ENCODE data around the gene GPR22.

The GPR22 gene

DNA sequence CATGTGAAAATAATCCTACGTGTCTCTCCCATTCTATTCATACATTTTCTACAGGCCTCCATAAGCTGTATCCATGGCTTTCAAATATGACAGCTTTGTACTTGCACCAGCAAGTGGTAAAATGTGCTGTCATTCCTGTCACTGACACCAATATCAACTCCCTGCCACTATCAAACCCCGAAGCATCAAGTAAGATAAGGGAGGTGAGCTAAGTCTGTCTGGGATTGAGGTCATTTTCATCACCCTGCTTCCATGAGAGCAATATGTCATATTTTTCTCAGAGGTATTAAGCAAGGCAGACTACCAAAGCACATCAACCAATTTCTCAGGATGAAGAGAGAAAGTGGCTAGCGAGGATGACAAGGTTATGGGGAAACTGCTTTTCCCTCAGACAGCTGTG is 11.1 kb downstream of the GPR22 start:
- DNase-seq = no peak

DNA sequence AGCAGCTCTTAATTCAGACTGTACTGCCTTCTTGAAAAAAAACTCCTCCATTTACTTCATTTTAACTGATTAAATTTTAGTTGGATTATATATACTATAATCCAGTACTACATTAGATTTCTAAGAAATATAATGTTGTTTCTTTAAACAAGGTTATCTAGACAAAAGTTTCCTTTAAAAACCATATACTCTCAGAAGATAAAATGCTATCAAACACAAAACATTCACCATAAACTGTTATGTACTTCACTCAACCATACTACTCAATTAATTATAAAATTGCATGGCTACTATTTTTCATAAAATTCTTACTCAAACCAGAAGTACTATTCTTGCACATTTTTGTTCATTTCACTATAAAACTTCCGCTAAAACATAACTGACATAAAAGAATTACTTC is 12.7 kb downstream of the GPR22 start:
- DNase-seq = no peak

DNA sequence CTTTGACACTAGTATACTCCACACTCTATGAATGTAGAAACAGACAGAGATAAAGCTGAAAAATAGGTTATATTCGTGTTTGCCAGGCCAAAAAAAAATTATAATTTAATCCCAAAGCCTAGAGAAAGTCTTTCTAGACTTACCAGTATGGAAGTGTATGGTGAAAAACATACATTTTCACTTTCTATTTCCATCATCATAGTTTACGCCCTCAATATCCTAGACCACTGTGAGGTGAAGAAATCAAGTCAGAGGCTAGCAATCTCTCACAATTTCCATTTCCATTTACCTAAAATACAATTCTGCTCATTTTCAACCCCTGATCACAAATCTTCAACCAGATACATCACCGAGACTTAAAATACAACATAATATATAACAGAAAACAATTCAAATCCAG is 16.2 kb downstream of the GPR22 start:
- DNase-seq = no peak

DNA sequence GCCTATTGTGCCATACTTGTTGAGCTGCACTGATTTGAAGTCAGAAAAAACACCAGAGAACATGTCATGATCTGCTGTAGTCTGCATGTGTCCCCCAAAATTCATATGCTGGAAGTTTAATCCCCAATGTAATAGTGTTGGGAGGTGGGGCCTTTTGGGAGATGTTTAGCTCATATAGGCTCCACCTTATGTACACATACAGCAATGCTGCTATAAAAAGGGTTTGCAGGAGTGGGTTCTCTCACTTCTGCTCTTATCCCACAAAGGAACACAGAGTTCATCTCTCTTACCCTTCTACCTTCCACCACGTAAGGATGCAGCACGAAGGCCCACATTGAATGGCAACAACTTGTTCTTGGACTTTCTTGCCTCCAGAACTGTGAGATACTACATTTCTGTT is 23.0 kb downstream of the GPR22 start:
- no peak for DNase-seq

DNA sequence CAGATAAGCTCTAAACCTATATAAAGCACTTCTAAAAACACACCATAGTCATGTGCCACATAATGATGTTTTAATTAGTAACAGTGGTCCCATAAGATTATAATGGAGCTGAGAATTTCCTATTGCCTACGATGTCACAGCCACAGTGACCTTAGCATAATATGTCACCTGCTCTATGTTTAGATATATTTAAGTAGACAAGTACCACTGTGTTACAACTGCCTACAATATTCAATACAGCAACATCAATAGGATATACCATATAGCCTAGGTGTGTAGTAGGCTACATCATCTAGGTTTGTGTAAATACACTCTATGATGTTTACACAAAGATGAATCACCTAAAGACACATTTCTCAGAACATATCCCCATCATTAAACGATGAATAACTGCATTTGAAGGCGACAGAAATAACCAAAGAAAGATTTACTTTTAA is 24.5 kb downstream of the GPR22 start:
- no peak for DNase-seq

DNA sequence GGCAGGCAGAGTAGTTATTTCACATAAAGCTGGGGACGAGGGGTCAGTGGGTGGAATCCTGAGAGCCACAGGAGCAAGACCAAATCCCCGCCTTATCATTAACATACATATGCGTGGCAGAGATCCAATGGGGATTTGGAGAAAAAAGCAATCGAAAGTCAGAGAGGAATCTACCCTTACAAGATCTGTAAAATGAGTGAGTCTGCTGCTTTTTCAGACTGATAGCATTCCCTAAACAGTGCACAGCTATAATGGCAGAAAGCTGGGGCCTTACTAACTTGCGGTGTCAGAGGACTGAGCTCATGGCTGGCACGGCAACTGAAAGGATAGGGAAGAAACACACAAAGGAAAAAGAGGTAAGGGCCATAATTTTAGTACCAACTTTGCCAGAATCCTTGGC is 25.0 kb downstream of the GPR22 start:
- DNase-seq = no peak

DNA sequence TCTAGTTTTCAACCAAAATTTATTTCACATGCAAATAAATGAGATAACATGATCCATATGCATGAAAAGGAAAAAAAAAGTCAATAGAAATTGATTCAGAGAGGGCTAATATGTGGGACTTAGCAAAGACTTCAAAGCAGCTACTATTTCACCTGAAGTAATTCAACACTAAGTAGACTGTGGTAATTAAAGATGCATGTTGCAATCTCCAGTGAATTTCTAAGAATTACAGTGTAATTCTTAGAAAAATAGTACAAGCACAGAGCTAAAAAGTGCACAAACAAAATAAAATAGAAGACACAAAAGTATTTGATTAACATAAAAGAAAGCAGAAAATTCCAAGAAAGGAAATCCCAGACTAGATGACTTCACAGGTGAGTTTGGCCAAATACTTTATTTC is 25.7 kb downstream of the GPR22 start:
- no peak for DNase-seq

DNA sequence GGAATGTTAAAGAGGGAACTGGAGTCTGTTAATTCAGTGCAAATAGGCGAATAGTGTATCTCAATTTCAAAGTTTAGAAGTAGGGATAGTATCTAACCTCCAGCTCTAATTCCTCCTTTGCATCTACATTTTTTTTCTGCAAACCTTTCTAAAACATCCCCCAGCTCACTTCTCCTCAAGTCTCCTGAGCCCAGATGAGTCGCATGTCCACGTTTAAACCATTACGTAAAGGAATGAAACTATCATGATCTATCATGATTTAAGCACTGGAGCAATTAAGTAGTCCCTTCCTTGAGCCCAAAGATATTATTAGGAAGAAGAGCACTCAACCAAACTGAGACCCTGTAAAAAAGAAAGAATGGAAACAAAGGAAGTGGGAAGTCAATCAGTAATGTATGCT is 29.9 kb downstream of the GPR22 start:
- DNase-seq = no peak

DNA sequence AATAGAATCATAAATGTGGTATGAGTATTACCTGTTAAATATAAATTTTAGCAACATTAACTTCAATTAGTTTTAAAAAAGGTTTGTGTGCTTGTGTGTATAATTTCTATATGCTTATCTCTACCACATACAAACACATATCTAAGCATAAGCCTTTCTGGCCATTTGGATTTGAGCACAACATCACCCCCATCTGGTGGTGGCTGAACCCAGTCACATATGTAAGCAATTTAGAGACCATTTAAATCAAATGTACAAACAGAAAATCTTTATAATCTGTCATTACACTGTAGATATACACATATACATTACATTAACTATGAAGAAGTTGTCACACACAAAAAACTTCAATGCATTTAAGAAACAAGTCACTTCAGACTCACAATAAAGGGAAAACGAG is 31.7 kb downstream of the GPR22 start:
- no peak for DNase-seq

DNA sequence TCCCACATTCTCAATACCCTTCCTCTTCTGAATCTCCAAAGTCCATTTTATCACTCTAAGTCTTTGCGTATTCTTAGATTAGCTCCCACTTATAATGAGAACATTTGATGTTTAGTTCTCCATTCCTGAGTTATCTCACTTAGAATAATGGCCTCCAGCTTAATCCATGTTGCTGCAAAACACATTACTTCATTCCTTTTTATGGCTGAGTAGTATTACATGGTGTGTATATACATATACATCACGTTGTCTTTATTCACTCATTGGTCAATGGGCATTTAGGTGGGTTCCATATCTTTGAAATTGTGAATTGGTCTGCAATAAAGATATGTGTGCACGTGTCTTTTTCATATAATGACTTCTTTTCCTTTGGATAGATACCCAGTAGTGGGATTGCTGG is 32.3 kb downstream of the GPR22 start:
- DNase-seq = no peak

DNA sequence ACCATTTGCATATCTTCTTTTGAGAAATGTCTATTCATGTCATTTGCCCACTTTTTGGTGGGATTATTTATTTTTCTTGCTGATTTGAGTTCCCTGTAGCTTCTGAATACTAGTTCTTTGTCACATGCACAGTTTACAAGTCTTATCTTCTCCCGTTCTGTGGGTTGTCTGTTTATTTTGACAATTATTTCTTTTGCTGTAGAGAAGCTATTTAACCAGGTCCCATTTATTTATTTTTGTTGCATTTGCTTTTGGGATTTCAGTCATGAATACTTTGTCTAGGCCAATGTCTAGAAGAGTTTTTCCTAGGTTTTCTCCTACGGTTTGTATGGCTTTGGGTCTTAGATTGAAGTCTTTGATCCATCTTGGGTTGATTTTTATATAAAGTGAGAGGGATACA is 32.9 kb downstream of the GPR22 start:
- DNase-seq = no peak

DNA sequence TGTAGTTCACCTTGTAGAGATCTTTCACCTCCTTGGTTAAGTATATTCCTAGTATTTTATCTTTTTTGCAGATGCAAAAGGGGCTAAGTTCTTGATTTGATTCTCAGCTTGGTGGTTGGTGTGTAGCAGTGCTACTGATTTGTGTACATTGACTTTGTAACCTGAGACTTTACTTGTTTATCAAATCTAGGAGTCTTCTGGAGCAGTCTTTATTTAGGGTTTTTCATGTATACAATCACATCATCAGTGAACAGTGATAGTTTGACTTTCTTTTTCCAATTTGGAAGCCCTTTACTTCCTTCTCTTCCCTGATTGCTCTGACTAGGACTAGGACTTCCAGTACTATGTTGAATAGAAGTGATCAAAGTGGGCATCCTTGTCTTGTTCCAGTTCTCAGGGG is 33.8 kb downstream of the GPR22 start:
- DNase-seq = no peak

DNA sequence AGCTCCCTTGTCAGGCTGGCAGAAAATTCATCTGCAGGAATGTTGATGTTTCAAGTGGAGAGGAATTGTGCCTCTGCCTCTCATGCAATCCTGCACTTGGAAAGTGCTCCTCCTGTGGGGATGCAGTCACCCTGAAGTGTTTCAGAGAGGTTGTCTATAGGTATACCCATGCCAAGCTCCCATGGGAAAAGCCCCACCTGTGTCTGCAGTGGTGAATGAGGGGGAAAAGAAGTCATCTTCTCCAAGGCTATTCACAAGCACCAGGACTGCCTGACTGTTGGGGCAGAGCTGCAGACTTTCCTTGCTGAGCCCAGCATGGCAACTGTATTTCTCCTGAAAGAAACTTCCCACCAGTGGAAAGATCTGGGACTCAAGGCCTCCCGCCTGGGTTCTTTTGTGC is 35.5 kb downstream of the GPR22 start:
- DNase-seq = no peak

DNA sequence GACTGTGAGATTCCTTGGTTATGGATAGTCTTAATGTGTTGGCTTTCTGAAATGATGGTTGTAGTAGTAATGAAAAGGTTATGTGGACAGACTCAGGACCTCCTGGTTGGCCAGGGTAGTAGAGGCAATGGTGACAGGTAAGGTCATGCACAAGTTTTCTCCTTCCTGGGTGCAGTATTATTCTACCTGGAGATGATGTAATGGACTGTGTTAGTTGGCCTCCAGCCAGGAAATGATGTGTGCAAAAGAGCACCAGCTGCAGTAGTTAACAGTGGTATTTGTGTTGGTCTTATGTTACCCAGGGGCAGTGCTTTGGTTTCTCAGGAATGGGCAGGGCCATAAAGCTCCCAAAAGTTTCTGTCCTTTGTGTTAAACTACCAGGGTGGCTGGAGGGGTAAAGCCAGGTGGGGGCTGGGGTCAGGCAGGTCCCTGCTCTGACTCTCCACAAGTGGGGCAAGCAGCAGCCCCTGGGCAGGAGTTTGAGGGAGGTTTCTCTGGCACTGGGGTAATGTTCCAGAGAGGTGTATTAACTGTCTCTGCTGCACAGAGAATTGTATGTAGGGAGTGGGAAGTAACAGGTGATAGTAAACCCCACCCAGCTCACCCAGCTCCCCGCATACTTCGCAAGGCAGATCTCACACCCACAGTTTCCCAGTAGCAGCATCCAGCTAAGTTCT is 36.3 kb downstream of the GPR22 start:
- DNase-seq = no peak

DNA sequence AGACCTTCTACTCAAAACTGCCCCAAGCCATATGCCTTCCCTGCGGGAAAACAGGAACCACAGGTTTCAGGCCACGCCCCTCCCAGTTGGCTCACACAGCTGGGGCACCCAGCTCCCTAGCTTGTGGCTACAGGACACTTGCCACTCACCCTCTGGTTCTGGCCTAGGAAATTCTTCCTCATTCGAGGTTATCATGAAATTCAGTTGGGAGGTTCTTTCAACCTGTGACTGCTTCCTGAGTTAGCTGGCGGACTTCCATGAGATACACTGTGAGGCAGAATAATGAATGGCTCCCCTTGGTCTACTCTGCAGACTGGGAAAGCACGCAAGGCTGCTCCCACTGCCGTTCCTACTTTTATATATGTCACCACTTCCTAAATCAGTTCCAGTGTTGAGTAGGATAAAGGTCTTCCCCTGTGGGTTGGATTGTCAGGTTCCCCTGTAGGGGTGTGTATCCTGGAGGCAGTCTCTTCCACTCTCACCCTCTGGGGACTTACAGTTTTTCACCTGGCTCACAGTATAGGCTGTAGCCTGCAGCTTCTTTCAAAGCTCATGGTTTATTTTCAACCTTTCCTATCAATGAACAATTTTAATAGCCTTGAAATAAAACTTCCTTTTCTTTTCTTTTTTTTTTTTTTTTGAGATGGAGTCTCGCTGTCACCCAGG is 37.0 kb downstream of the GPR22 start:
- DNase-seq = no peak
